Neuronal stem cell (in vitro differentiated cells): Measurements from ENCODE around the gene POLR3G.

ENCODE experiments used
- DNase-seq: peaks from one replicate; pipeline ENCODE4 v3.0.0-alpha.2; 2013; ENCODE audit warnings: low spot score
- H2AFZ ChIP-seq: one replicate; pipeline ENCODE4 v1.6.1; 2013; ENCODE audit warnings: mild to moderate bottlenecking, low read length, inconsistent platforms
- H2AK5ac ChIP-seq: 2 replicates; pipeline ENCODE4 v1.6.1; 2013; ENCODE audit warnings: low read depth, mild to moderate bottlenecking, inconsistent platforms, low read length, moderate library complexity, mixed read lengths
- H2BK120ac ChIP-seq: 2 replicates; pipeline ENCODE4 v1.6.1; 2013; ENCODE audit warnings: low read depth, mild to moderate bottlenecking, inconsistent platforms, low read length, moderate library complexity, mixed read lengths
- H2BK12ac ChIP-seq: one replicate; pipeline ENCODE4 v1.6.1; 2013; ENCODE audit warnings: low read length, inconsistent platforms
- H2BK15ac ChIP-seq: 2 replicates; pipeline ENCODE4 v1.6.1; 2013; ENCODE audit warnings: mild to moderate bottlenecking, low read length, inconsistent platforms, mixed read lengths
- H2BK5ac ChIP-seq: one replicate; pipeline ENCODE4 v1.6.1; 2013; ENCODE audit warnings: inconsistent platforms, mild to moderate bottlenecking, low read length, moderate library complexity
- H3K14ac ChIP-seq: one replicate; pipeline ENCODE4 v1.6.1; 2013; ENCODE audit warnings: low read length, inconsistent platforms
- H3K18ac ChIP-seq: 2 replicates; pipeline ENCODE4 v1.6.1; 2013; ENCODE audit warnings: low read length, inconsistent platforms
- H3K23ac ChIP-seq: 2 replicates; pipeline ENCODE4 v1.6.1; 2013; ENCODE audit warnings: low read depth, mild to moderate bottlenecking, mixed read lengths, low read length, inconsistent platforms; ENCODE audit not compliant: poor library complexity
- H3K27ac ChIP-seq: replicated peaks from 3 replicates; pipeline ENCODE4 v1.5.1; 2013; ENCODE audit warnings: low read length, inconsistent platforms
- H3K27me3 ChIP-seq, 3 experiments: 2 replicates each; pipeline ENCODE4 v1.6.1; 2013; ENCODE audit warnings: low read length in 3 of 3, mild to moderate bottlenecking in 2 of 3, inconsistent platforms in 1 of 3, low read depth in 1 of 3, mixed read lengths in 1 of 3, moderate library complexity in 1 of 3; ENCODE audit not compliant: control insufficient read depth in 3 of 3, insufficient read depth in 3 of 3
- H3K36me3 ChIP-seq, 2 donors: replicated peaks in 1 of 2; 2 replicates each; pipeline ENCODE4 v1.6.1; 2013; ENCODE audit warnings: low read length in 2 of 2; ENCODE audit not compliant: control insufficient read depth in 2 of 2, insufficient read depth in 2 of 2
- H3K4ac ChIP-seq: 2 replicates; pipeline ENCODE4 v1.6.1; 2013; ENCODE audit warnings: inconsistent platforms, mild to moderate bottlenecking, low read length, moderate library complexity
- H3K4me1 ChIP-seq, 2 donors: 1 replicate in 1 of 2; 2 replicates in 1 of 2; pipeline ENCODE4 v1.6.1; 2013; ENCODE audit warnings: low read length in 2 of 2, low read depth in 1 of 2; ENCODE audit not compliant: control insufficient read depth in 2 of 2, insufficient read depth in 1 of 2
- H3K4me2 ChIP-seq: one replicate; pipeline ENCODE4 v1.6.1; 2013; ENCODE audit warnings: mild to moderate bottlenecking, low read length, inconsistent platforms; ENCODE audit not compliant: insufficient read depth, poor library complexity, severe bottlenecking
- H3K4me3 ChIP-seq, 2 donors: 2 replicates each; pipeline ENCODE4 v1.5.1; 2013; ENCODE audit warnings: low read length in 2 of 2, mild to moderate bottlenecking in 2 of 2, inconsistent platforms in 1 of 2, moderate library complexity in 1 of 2
- H3K79me1 ChIP-seq: one replicate; pipeline ENCODE4 v1.6.1; 2013; ENCODE audit warnings: low read depth, mild to moderate bottlenecking, inconsistent platforms, low read length, moderate library complexity
- H3K9ac ChIP-seq: one replicate; pipeline ENCODE4 v1.6.1; 2013; ENCODE audit warnings: mild to moderate bottlenecking, low read depth, low read length, inconsistent platforms; ENCODE audit not compliant: poor library complexity
- H3K9me3 ChIP-seq, 2 donors: replicated peaks in 1 of 2; 2 replicates each; pipeline versions ENCODE3 to v1.6.1; 2013; ENCODE audit warnings: low read length in 2 of 2, mild to moderate bottlenecking in 2 of 2, inconsistent platforms in 1 of 2, low read depth in 1 of 2, mixed read lengths in 1 of 2, moderate library complexity in 1 of 2; ENCODE audit not compliant: control insufficient read depth in 2 of 2, insufficient read depth in 1 of 2
- H4K8ac ChIP-seq: one replicate; pipeline ENCODE4 v1.6.1; 2013; ENCODE audit warnings: low read depth, mild to moderate bottlenecking, inconsistent platforms, low read length, moderate library complexity
- H4K91ac ChIP-seq: one replicate; pipeline ENCODE4 v1.6.1; 2013; ENCODE audit warnings: low read length, low read depth, mild to moderate bottlenecking, inconsistent platforms; ENCODE audit not compliant: poor library complexity
- WGBS, 2 donors: extraction: QIAGEN DNeasy Blood & Tissue Kit; methylation state at CpG; one replicate each; pipeline ENCODE4 v1.1.7; 2013; ENCODE audit warnings: missing lambda C conversion rate in 2 of 2, mixed read lengths in 1 of 2; ENCODE audit not compliant: insufficient read length in 2 of 2, insufficient replicate concordance in 1 of 2; ENCODE audit errors: extremely low coverage in 2 of 2; 5-methylcytosine and 5-hydroxymethylcytosine counted together

POLR3G gene

DNA sequence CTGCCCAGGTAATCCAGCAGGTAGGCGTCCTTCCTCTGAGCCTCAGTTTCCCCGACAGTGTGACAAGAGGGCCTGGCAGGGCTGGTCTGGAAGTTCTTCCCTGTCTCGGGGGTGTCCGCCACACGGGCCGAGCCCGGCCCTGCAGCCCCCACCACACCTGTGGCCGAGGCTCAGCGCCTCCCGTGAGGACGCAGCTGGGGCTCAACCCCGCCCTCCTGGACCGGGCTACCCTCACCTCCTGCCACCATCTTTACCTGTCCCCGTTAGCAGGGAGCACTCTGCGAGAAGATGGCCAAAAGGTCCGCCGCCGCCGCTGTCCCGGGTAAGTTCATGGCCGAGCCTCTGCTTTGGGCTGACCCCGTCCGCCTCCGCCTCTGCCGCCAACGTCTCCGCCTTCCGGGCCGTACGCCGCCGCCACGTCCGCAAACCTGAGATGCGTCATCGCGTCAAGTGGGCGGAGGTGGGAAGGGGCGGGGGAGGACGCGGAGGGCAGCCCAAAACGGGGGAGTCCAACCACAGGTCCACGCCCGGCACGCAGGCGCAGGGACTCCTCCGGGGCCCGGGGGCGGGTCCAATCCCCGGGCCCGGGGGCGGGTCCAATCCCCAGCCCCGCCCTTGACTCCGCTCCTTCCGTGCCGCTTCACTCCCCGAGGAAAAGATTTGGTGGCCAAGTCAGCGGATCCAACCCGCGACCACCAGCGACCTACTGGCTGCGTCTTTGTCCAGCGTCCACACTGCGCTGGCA lies 54.7 kb downstream of the POLR3G start, which contains the start of gene LYSMD3:
TSS of gene LYSMD3 (minus strand) at position 391 of the 745 bp plus-strand sequence. CDS start 4,295 bp downstream, outside the sequence.
- Histone ChIP-seq H3K23ac (peak within 1 kb of the TSS; percentile 98), H2BK12ac (no peak within 1 kb of the TSS), H3K9me3 (peaks cover 0 to 4% of the 10 kb centered on the region in 2 donors), H2AK5ac (no peak within 1 kb of the TSS), H3K36me3 (peaks cover 0 to 10% of the 10 kb centered on the region in 2 donors), H4K91ac (no peak within 1 kb of the TSS), H3K4me2 (peak within 1 kb of the TSS; percentile 98), H2AFZ (peak within 1 kb of the TSS; percentile 94), H3K4me1 (peaks cover 2 to 6% of the 10 kb centered on the region in 2 donors), H2BK5ac (no peak within 1 kb of the TSS), H3K27ac (peak within 1 kb of the TSS; percentile 62), H2BK15ac (peak within 1 kb of the TSS; percentile 87), H2BK120ac (no peak within 1 kb of the TSS), H3K4ac (no peak within 1 kb of the TSS), H3K4me3 (peak within 1 kb of the TSS; percentile 90 to 96), H4K8ac (no peak within 1 kb of the TSS), H3K14ac (peak within 1 kb of the TSS; percentile 75), H3K79me1 (peaks cover 4% of the 10 kb centered on the region), H3K9ac (peak within 1 kb of the TSS; percentile 98), H3K27me3 (no peaks in the 10 kb centered on the region), H3K18ac (peak within 1 kb of the TSS; percentile 98)
- DNase-seq, result peak; percentile 91
- WGBS, 2 donors, result no CpG with 5 or more reads among the region's 64 CpGs

DNA sequence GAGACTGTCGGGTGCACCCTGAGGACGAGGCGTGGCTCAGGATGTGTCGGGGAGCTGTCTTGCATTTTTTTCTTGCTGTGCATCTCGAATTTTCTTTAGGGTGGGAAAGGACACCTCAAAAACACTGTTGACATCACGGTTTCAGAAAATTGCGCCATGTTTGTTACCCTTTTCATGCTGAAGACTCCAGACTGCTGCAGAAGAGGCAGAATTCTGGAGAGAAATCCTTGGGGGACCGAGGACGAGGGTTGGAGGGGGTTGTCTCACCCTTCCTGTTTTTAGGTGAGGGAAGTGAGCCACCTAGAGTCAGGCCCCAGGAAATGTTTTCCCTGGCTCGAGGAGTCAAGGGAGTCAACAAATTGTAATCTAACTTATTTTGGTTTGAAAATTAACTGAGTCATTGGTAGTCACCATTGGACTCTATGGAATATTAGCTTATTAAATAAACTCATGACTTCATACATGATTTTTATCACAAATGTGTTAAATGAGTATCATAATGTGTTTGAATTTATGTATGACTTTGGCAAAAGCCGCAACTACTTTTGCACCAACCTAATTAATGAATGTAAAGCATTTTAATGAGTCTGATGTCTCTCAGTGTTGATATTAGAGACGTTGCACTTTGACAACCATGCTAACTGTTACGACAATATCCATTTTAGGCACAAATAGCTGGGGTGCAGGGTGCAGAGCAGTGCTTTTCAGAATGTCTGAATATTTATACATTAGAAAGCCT lies 55.4 kb downstream of the POLR3G start:
- Histone ChIP-seq H2AFZ (peak overlapping the region; percentile 94), H3K23ac (peak overlapping the region; percentile 98), H3K4me2 (peak overlapping the region; percentile 75), H3K4ac (no peak overlapping the region), H4K91ac (no peak overlapping the region), H3K27me3 (no peaks in the 10 kb centered on the region), H3K14ac (peak overlapping the region; percentile 75), H3K4me3 (peak overlapping the region; percentile 90 to 96), H2AK5ac (no peak overlapping the region), H2BK120ac (no peak overlapping the region), H3K18ac (peak overlapping the region; percentile 98), H4K8ac (no peak overlapping the region), H2BK15ac (peak overlapping the region; percentile 87), H3K36me3 (peaks cover 0 to 5% of the 10 kb centered on the region in 2 donors), H2BK12ac (no peak overlapping the region), H3K79me1 (peaks cover 4% of the 10 kb centered on the region), H3K9ac (peak overlapping the region; percentile 98), H2BK5ac (no peak overlapping the region), H3K9me3 (no peaks in the 10 kb centered on the region), H3K4me1 (peaks cover 2 to 6% of the 10 kb centered on the region in 2 donors), H3K27ac (peak overlapping the region; percentile 62)
- DNase-seq, result peak; percentile 59
- WGBS, 2 donors, result no CpG with 5 or more reads among the region's 13 CpGs

DNA sequence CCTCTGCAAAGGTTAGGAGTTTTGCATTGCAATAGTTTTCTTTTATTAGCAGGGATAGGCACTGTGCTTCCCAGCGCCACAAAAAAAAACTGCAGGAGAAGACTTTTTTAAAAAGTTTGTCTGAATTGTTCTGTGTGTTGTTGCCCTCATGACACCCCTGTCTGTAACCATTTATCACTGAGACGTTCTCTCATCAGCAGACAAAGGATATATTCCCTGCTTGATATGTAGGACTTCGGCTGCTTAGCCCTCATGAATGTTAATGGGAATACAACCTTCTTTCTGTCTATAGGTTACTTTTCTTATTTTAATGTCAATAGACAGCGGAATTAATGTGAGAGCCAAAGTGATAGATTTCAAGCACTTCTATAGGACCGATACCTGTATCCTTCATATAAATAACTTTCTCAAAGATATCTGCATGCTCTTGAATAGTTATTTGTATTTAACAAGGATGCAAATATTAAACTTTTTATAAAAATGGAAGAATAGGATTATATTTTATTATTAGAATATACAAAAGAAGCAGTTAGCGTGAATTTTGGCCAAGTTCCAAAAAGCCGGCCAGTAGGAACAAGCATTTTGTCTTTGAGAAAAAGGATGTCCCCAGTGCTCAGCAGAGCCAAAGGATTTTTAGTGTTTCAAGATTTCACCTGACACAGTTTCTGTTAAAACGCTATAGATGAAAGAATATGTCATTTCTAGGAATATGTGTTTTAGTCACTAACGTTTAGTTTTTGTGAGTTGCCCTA lies 56.2 kb downstream of the POLR3G start:
- no peaks in the 10 kb centered on the region for H3K27me3 ChIP-seq
- no peaks in the 10 kb centered on the region for H3K9me3 ChIP-seq
- H3K9ac ChIP-seq, result no peak overlapping the region
- no peak overlapping the region for H3K4me2 ChIP-seq
- no peak overlapping the region for H2BK15ac ChIP-seq
- peak overlapping the region; percentile 94 for H2AFZ ChIP-seq
- peaks cover 0 to 4% of the 10 kb centered on the region in 2 donors for H3K36me3 ChIP-seq
- no peak overlapping the region for H2BK120ac ChIP-seq
- WGBS, 2 donors, result no CpG with 5 or more reads among the region's 9 CpGs
- H3K14ac ChIP-seq, result no peak overlapping the region
- H3K4me1 ChIP-seq, result peaks cover 2 to 6% of the 10 kb centered on the region in 2 donors
- no peak overlapping the region for H3K4ac ChIP-seq
- DNase-seq, result no peak
- H3K18ac ChIP-seq, result no peak overlapping the region
- no peak overlapping the region for H3K27ac ChIP-seq
- no peak overlapping the region for H2AK5ac ChIP-seq
- H2BK5ac ChIP-seq, result no peak overlapping the region
- no peak overlapping the region for H2BK12ac ChIP-seq
- H3K4me3 ChIP-seq, result peak overlapping the region in 1 of 2 donors; percentile 90
- H4K91ac ChIP-seq, result no peak overlapping the region
- no peak overlapping the region for H3K23ac ChIP-seq
- H4K8ac ChIP-seq, result no peak overlapping the region
- peaks cover 4% of the 10 kb centered on the region for H3K79me1 ChIP-seq
